GM21825 (cell line): ENCODE measurements around the gene HOXC11.

ENCODE experiments used
- ATAC-seq: cut with Tn5 transposase; IDR thresholded peaks from one replicate; pipeline ENCODE4 v1.9.1; 2021; ENCODE audit warnings: mild to moderate bottlenecking, moderate library complexity; ENCODE audit not compliant: unreplicated experiment

Gene HOXC11

GRCh38 chr12:53956251-53956887, 16.6 kb upstream of the HOXC11 start:
- no peak for ATAC-seq

DNA sequence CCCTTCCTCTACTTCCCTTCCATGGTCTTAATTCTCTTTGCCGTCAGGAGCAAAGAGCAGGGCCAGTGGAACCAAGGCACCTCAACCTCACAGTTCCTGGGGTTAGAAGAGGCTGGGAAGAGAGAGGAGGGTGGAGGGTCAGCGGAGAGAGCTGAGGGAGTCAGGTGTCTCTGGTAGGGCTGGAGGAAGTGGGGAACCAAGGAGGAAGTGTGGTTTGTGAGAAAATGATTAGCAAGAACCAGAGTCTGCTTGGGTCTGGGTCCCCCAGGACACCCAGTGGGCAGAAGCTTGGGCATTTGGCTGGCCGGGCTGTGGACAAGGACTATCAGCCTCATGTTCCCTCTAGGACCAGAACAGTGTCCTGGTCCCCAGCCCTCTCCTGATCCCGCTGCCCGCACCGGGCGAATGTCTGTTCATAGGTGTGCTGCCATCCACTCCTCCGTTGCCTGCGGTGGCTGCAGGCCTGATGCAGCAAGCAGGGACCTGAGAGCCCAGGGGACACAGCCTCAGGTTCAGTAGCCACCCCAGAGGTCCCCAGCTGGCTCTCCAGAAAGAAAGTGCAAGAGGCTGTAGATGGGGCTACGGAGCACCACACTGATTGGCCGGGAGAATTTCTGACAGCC, 15.9 kb upstream of the HOXC11 start:
- ATAC-seq: no peak

GRCh38 chr12:53958128-53958527, 14.8 kb upstream of the HOXC11 start:
- ATAC-seq: no peak

GRCh38 chr12:53959314-53959713, 13.6 kb upstream of the HOXC11 start:
- ATAC-seq: no peak

GRCh38 chr12:53960187-53961024, 12.5 kb upstream of the HOXC11 start:
- ATAC-seq: no peak

DNA sequence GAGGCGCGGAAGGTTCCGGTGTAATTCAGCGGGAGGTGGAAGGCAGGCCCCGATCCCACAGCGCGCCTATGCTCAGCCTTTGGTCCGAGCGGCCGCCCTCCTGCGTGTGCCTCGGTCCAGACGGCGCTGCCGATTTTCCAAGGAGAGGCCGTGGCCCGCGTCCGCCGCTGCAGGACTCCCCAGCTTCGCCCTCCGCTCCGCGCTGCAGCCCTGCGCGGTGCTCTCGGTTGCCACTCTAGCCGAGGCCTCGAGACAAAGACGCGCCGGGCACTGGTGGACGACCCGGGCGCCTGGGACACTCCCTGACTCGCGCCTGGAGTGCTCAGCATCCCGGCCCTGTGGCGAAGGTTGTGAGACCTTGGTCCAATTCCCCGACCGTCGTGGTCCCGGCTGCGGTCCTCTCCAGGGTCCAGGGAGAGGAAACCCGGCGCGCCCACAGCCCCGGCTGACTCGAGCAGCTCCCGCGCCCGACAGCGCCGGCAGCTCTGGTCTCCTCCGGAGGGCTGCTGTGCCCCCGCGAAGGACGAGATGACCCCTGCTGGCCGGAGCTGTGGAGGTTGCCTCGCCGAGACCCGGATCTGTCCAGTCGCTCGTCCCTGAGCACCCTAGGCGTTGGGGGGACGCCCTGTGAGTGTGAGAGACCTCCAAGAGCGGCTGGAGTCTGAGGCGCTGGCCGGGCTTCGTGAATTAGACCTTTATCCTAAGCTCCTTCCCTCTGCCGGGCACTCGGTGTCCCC, 11.7 kb upstream of the HOXC11 start:
- ATAC-seq: no peak

DNA sequence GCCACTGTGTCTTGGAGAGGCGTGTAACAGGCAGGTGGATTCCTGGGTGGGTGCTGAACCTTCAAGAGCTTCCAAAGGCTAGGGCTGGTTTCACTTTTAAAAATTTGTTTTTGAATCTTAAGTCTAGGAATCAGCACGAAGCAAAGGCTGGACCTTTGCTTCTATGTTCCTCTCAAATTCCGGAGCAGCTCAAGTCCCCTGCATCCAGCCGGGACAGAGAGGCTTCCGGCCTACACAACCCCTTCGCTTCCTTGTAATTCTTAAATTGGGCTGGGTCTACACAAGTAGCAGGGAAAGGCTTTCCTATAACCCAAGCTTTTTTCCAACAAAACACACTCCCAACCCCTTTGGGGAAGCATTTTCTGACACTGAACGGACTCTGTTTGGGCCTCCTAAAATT, 9.9 kb upstream of the HOXC11 start:
- no peak for ATAC-seq

DNA sequence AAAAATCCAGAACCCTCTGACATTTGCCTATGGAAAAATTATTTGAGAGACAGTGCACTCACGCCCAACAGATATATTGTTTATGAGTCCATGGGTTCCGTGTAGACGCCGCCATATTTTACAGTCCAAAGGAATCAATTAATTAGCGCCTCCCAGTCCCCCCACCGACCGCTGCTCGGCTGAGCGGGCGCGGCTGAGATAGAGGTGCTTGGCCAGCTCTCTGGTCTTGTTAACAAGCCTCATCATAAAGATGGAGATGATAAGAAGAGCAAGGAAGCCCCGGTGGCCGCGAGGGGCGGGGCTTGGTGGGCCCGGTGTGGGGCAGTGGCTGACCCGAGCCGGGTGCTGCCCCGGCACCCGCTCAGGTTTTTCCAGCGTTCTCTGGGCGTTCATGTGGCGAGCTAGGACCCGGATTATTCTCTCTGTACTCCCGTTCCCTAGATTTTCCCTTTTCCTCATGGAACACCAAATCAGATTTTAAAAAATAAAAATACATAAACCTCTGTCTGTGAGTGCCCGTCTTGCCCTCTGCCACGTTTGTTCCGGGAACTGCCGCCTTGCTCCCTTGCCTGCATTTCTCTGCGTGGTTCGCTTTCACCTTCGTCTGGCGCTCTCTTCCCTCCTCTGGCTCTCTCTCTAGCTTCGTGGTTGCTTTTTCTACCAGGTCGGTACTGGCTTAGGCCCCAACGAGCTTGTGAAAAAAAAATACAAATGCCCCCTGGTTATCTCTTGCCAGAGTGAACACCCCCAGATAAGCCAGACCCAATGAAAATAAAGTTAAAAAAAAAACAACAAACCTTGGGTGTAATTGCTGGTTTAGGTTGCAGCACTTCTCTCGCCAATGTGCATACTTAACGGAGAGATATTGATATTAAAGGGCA, 9.3 kb upstream of the HOXC11 start:
- no peak for ATAC-seq

DNA sequence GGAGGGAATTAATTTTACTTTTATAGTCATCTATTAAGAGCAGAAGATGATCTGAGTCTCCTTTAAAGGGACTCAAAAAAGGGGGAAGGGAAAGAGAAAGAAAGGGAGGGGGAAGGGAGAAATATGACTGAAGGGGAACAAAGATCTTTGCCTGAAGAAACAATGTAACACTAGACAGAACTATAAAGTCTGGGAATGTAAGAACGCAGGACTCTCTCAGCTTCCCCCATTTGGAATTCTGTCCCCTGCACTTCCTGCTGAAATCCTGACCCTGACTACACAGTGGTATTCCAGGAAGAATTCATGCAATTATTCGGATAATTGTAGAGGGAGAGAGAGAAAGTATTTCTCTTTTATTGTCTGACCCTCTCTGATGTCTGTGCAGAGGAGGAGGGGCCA, 8.6 kb upstream of the HOXC11 start:
- ATAC-seq: no peak

- ATAC-seq: no peak
Observed at GRCh38 chr12:53965281-53966084, 7.4 kb upstream of the HOXC11 start.

- no peak for ATAC-seq
Observed at GRCh38 chr12:53966085-53966384, 6.9 kb upstream of the HOXC11 start.

DNA sequence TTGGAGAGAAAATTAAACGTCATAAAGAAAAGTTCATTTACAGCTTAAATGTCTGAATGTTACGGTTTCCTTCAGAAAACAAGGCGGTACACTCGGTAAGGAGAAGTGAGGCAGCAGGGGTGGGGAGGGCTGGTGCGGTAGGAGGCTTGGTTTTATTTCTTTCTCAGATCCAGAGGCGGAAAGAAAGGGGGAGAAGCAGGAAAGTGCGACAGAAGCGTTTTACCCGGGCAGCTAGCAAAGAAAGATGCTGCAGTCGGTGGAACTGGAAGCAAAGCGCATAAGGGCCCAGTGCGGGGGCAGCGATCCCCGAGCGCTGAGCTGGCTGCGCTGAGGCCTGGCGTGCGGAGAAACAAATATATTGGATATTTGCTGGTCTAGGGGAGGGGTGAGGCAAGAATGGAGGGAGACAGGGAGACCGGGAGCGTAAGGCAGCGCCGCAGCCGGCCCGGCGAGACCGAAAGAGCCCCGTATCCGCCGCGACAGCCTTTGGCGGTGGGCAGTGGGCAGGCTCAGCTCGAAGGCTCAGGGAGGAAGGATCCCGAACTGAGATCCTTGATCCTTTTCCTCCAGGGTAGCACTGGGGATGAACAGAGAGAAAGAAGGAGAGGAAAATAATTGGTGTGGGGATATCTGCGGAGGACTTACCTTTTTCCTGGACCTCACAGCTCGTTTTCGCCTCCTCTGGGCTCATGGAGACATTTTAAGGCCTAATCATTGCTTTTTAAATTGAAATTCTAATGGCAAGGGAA, 6.4 kb upstream of the HOXC11 start:
- ATAC-seq: no peak

DNA sequence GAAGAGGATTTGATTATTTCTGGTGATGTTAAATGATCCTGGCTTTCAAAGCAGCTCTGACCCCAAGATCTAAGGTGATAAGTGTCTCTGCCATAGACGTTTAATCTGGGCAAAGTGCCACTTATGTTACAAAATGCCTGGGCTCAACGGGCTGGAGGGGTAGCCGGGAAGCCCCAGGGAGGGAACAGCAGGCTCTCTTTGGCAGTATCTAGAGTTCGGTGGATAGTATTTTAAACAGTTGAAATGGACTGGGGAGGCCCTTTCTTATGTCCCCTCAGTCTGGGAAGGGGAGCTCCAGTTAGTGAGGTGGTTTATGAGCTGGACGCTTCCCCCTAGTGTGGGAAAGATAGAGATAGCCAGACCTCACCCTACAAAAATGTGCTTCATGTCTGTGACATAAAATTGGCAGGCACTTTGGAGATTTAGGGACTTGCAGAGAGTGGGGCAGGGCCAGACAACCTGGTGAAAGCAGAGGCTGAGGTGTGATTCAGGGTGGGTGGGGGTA, 5.5 kb upstream of the HOXC11 start:
- ATAC-seq: no peak

DNA sequence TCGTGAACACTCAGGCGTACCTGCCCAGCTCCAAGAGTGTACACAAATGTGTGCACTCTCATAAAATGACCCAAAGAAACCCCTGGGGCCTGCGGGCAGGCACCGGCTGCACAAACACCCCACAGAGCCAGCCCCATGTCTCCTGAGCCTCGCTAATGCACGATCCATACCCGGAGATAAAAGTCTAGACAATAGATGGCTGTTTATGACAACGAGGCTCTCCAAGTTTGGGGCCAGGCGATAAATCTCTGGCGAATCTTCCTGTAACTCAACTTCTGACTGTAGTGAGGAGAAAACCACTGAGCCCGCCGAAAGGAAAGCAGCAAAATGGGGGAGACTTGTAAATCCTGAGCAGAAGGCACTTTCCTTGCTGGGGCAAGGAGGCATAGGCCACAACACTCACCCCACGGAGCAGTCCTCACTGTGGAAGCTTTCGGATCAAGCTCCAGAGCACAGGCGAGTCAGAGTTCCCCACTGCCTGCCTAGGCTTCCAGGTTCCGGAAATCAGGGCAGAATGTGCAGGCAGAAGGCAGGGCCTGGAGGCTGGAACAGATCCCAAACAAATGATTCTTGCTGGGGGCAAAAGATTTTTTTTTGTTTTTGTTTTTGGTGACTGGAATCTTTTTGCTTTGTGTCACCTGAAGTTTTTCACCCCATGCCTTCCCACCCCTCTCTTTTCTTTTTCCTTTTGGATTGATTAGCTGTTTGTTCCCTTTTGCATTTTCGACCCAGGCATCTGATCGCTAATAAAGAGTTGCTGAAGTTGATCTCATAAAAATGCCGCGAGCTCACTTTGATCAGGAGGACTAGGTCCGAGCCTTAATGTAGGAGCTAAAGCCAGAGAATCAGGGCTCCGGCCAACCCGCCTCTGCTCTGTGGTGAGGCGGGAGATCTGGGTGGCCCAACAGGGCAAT, 4.5 kb upstream of the HOXC11 start:
- no peak for ATAC-seq

GRCh38 chr12:53969588-53970259, 3.2 kb upstream of the HOXC11 start:
- ATAC-seq: no peak

- ATAC-seq: no peak
Observed at GRCh38 chr12:53970451-53970850, 2.5 kb upstream of the HOXC11 start.

GRCh38 chr12:53971129-53971528, 1.8 kb upstream of the HOXC11 start:
- ATAC-seq: no peak
